K562 (cell line): ENCODE results near the gene SETDB2. TPM values are rescaled to one million over a fixed set of nuclear protein-coding genes. Genes with fewer than 3 reads are reported as not detected.

Experiments
- ATAC-seq: fragments of 200-7000 bp; cut with Tn5 transposase; 3 replicates; pipeline ENCODE4 v1.9.1; 2020; ENCODE audit warnings: moderate library complexity
- BruUV-seq: library from RNA; stranded (reverse); fragments of 400-500 nt; replicated peaks from 2 replicates; lab custom pipeline; 2021; lab: Mats Ljungman, UMichigan
- CTCF ChIA-PET: fragments of 300-600 bp; formaldehyde crosslinking; extraction: SDS; loops from one replicate; lab custom pipeline; 2021; ENCODE audit warnings: low intra/inter-chr PET ratio; lab: Yijun Ruan, JAX
- POLR2A ChIA-PET: fragments of 300-600, 350-650 bp; sonication (Branson Sonifier 250); formaldehyde crosslinking; extraction: SDS; loops from one replicate; lab custom pipeline; 2021; ENCODE audit warnings: antibody characterized with exemption, inconsistent platforms; lab: Yijun Ruan, JAX
- DNase-seq, 4 experiments: peaks; one replicate each; pipeline versions ENCODE4 v3.0.0 to v3.0.0-alpha.2; 2011 to 2018; ENCODE audit warnings: low spot score in 3 of 4, mixed read lengths in 3 of 4; ENCODE audit errors: extremely low read depth in 1 of 4
- FAIRE-seq: peaks from 2 replicates; lab custom pipeline; 2011; peaks lifted over from hg19 to GRCh38; lab: Jason Lieb, UNC
- H2AFZ ChIP-seq: 2 replicates; pipeline ENCODE4 v1.6.0; 2011; ENCODE audit warnings: low read depth, low read length, control low read depth, inconsistent platforms
- H3K27ac ChIP-seq: fragments of 200-600 bp; 3 replicates; pipeline ENCODE4 v1.8.0; 2011; ENCODE audit warnings: low read depth, mild to moderate bottlenecking, control low read depth, inconsistent platforms, low read length, moderate library complexity, mixed read lengths; ENCODE audit errors: extremely low read depth
- H3K27me3 ChIP-seq, 2 experiments: fragments of 300-600 bp in 1 of 2; 2 replicates in 1 of 2; 3 replicates in 1 of 2; pipeline versions ENCODE4 v1.6.0 to v1.8.0; 2011; ENCODE audit warnings: inconsistent platforms in 2 of 2, low read length in 2 of 2, mild to moderate bottlenecking in 1 of 2, mixed read lengths in 1 of 2, moderate library complexity in 1 of 2; ENCODE audit not compliant: control insufficient read depth in 2 of 2, insufficient read depth in 2 of 2
- H3K36me3 ChIP-seq: fragments of 300-600 bp; 3 replicates; pipeline ENCODE4 v1.8.0; 2011; ENCODE audit warnings: mild to moderate bottlenecking, low read length, inconsistent platforms; ENCODE audit not compliant: control insufficient read depth, insufficient read depth
- H3K4me1 ChIP-seq, 2 experiments: fragments of 200-600 bp in 1 of 2; replicated peaks in 1 of 2; 2 replicates in 1 of 2; 3 replicates in 1 of 2; pipeline versions ENCODE4 v1.5.1 to v1.8.0; 2011; ENCODE audit warnings: inconsistent platforms in 2 of 2, low read length in 2 of 2, mild to moderate bottlenecking in 1 of 2, mixed read lengths in 1 of 2, moderate library complexity in 1 of 2; ENCODE audit not compliant: control insufficient read depth in 2 of 2, insufficient read depth in 2 of 2
- H3K4me2 ChIP-seq: 2 replicates; pipeline ENCODE4 v1.6.1; 2011; ENCODE audit warnings: low read length, control low read depth, inconsistent platforms, mixed read lengths; ENCODE audit not compliant: insufficient read depth
- H3K4me3 ChIP-seq: fragments of 200-600 bp; sonication (generic), shearing (Covaris generic); 2 replicates; pipeline ENCODE4 v1.5.1; 2016; ENCODE audit warnings: control low read depth, inconsistent platforms
- H3K79me2 ChIP-seq: fragments of 200-600 bp; 3 replicates; pipeline ENCODE4 v1.8.0; 2011; ENCODE audit warnings: low read length, inconsistent platforms; ENCODE audit not compliant: control insufficient read depth, insufficient read depth
- H3K9ac ChIP-seq, 2 experiments: 2 replicates each; pipeline versions ENCODE4 v1.6.0 to v1.6.1; 2011; ENCODE audit warnings: low read depth in 2 of 2, low read length in 2 of 2, control low read depth in 1 of 2, inconsistent platforms in 1 of 2, mild to moderate bottlenecking in 1 of 2, mixed read lengths in 1 of 2; ENCODE audit not compliant: insufficient read depth in 1 of 2
- H3K9me1 ChIP-seq: one replicate; pipeline ENCODE4 v1.6.0; 2011; ENCODE audit warnings: inconsistent platforms, mild to moderate bottlenecking, low read length, moderate library complexity; ENCODE audit not compliant: control insufficient read depth, insufficient read depth
- H3K9me3 ChIP-seq: replicated peaks from 2 replicates; pipeline ENCODE4 v1.5.1; 2011; ENCODE audit warnings: low read depth, low read length, inconsistent platforms; ENCODE audit not compliant: control insufficient read depth, insufficient read depth
- H4K20me1 ChIP-seq: replicated peaks from 2 replicates; pipeline ENCODE4 v1.6.1; 2011; ENCODE audit warnings: low read length, inconsistent platforms, mixed read lengths; ENCODE audit not compliant: control insufficient read depth, insufficient read depth
- CBX2 ChIP-seq: fragments of 200-600 bp; sonication (generic); IDR thresholded peaks from one replicate; pipeline ENCODE4 v1.6.1; 2012; ENCODE audit warnings: mild to moderate bottlenecking, low read length, inconsistent platforms; ENCODE audit not compliant: insufficient read depth, poor library complexity, severe bottlenecking
- CREM ChIP-seq: IDR thresholded peaks from 2 replicates; pipeline ENCODE4 v1.6.1; 2014; ENCODE audit warnings: antibody characterized with exemption, low read depth
- DACH1 ChIP-seq: fragments of 450-650 bp; IDR thresholded peaks from 2 replicates; pipeline ENCODE4 v1.6.1; 2018; ENCODE audit not compliant: partially characterized antibody
- ELF2 ChIP-seq: fragments of 250-450 bp; sonication (Bioruptor Pico); IDR thresholded peaks from 2 replicates; pipeline ENCODE4 v1.5.0; 2021; ENCODE audit warnings: mild to moderate bottlenecking
- EZH2 ChIP-seq: IDR thresholded peaks from 2 replicates; pipeline ENCODE4 v1.6.1; 2012; ENCODE audit warnings: low read depth, mild to moderate bottlenecking, inconsistent platforms, low read length, borderline replicate concordance
- HDGF ChIP-seq: fragments of 450-650 bp; IDR thresholded peaks from 2 replicates; pipeline ENCODE4 v1.6.1; 2016
- HEY1 ChIP-seq: fragments of 250-450 bp; sonication (Bioruptor Pico); IDR thresholded peaks from 2 replicates; pipeline ENCODE4 v1.5.0; 2020; ENCODE audit warnings: mild to moderate bottlenecking, moderate library complexity, borderline replicate concordance
- MBD1 ChIP-seq: fragments of 250-450 bp; sonication (Bioruptor Pico); IDR thresholded peaks from 2 replicates; pipeline ENCODE4 v1.8.0; 2022; ENCODE audit warnings: inconsistent platforms
- RBM39 ChIP-seq: fragments of 200-400 bp; formaldehyde crosslinking; optimal IDR thresholded peaks from 2 replicates; pipeline ENCODE3; 2018; ENCODE audit warnings: low read depth, low read length
- SMAD3 ChIP-seq: fragments of 450-650 bp; formaldehyde crosslinking; conservative IDR thresholded peaks from 2 replicates; pipeline ENCODE4 v1.4.0; 2020; ENCODE audit warnings: mild to moderate bottlenecking
- SNIP1 ChIP-seq: fragments of 450-650 bp; IDR thresholded peaks from 2 replicates; pipeline ENCODE4 v1.7.1; 2017; ENCODE audit warnings: low read depth, mild to moderate bottlenecking
- ZNF140 ChIP-seq: fragments of 250-450 bp; sonication (Bioruptor Pico); IDR thresholded peaks from 2 replicates; pipeline ENCODE4 v1.8.0; 2021; ENCODE audit warnings: moderate library complexity, mild to moderate bottlenecking, inconsistent platforms
- ZNF280B ChIP-seq: fragments of 250-450 bp; sonication (Bioruptor Pico); IDR thresholded peaks from 2 replicates; pipeline ENCODE4 v1.5.1; 2021; ENCODE audit warnings: mild to moderate bottlenecking
- WGBS: fragments of 100-300 bp; shearing (Covaris generic); methylation state at CpG from one replicate; pipeline ENCODE4 v1.1.6; 2016; ENCODE audit warnings: low coverage, mixed read lengths; ENCODE audit not compliant: insufficient coverage; ENCODE audit errors: missing lambda C conversion rate; 5-methylcytosine and 5-hydroxymethylcytosine counted together
- in situ Hi-C: fragments of 300-500 bp; cut with MboI; formaldehyde crosslinking; loops from 4 replicates; pipeline ENCODE4 v1.15.0; 2018; ENCODE audit warnings: inconsistent platforms, mixed read lengths
- intact Hi-C: fragments of 100-400 bp; cut with micrococcal nuclease; formaldehyde crosslinking; loops from 2 replicates; pipeline ENCODE4 v1.14.2; 2022
- polyA plus RNA-seq, 8 experiments: library from polyadenylated mRNA; depleted of rRNA in 4 of 8; stranded (reverse) in 5 of 8; unstranded in 3 of 8; fragments of >200 nt; fragmentation: Nextera tagmentation in 2 of 8; fragmentation: Illumina TruSeq in 1 of 8; extraction: Ambion mirVana in 2 of 8; extraction: Trizol in 1 of 8; gene quantifications; 2 replicates each; pipeline versions ENCODE4 v1.2.1 to v1.2.3, GENCODE V29; 2011 to 2014; ENCODE audit warnings: inconsistent platforms in 1 of 8, missing spikeins in 1 of 8
- total RNA-seq, 7 experiments: library from RNA; depleted of rRNA in 6 of 7; stranded (reverse); fragments of >200 nt in 6 of 7; fragmentation: Illumina TruSeq in 2 of 7; extraction: Trizol in 2 of 7; gene quantifications; 2 replicates each; pipeline versions ENCODE4 v1.2.1 to v1.2.3, GENCODE V29; 2011 to 2021; ENCODE audit warnings: low replicate concordance in 1 of 7
- TF ChIP-seq, protein P1 (sequence below): fragments of 450-650 bp; IDR thresholded peaks from 2 replicates; pipeline ENCODE4 v1.6.1; 2017; ENCODE audit warnings: antibody characterized with exemption, mild to moderate bottlenecking

SETDB2 gene
- total and polyA plus RNA-seq, 9 of the 15 experiments (the other 6 are each of a cell fraction or from before 2014, with no cell fraction given) = 1.0 to 9.0 (median 6.1) TPM

- TF ChIP-seq ELF2 (CRISPR knock-in tag) (no peak), CBX2 (no peak), HDGF (no peak), ZNF280B (CRISPR knock-in tag) (no peak), SNIP1 (no peak)
- TF ChIP-seq, all 486 proteins: peak for 0
Observed at GRCh38 chr13:49441312-49441711, 2.8 kb upstream of the SETDB2 start (continued).

- Histone ChIP-seq H2AFZ (no peak overlapping the region), H3K4me3 (no peak overlapping the region), H3K36me3 (no peaks in the 10 kb centered on the region), H3K27ac (no peak overlapping the region), H3K4me2 (no peak overlapping the region), H3K9ac (no peak overlapping the region), H3K79me2 (peaks cover 23% of the 10 kb centered on the region), H3K4me1 (peaks cover 0 to 6% of the 10 kb centered on the region in 2 experiments; a peak in 2 of 5 replicates), H4K20me1 (no peaks in the 10 kb centered on the region), H3K27me3 (no peaks in the 10 kb centered on the region), H3K9me3 (no peaks in the 10 kb centered on the region), H3K9me1 (no peaks in the 10 kb centered on the region)
- 54% methylated on average over 2 of the region's 2 CpGs for WGBS
- ChIA-PET POLR2A (no interaction called here), CTCF (no interaction called here)
- intact Hi-C loops = no loop called here
- DNase-seq (no peak), FAIRE-seq (no peak), ATAC-seq (no peak)
- in situ Hi-C loops = no loop called here
- no TSS peak for BruUV-seq
- TF ChIP-seq, protein P1, sequence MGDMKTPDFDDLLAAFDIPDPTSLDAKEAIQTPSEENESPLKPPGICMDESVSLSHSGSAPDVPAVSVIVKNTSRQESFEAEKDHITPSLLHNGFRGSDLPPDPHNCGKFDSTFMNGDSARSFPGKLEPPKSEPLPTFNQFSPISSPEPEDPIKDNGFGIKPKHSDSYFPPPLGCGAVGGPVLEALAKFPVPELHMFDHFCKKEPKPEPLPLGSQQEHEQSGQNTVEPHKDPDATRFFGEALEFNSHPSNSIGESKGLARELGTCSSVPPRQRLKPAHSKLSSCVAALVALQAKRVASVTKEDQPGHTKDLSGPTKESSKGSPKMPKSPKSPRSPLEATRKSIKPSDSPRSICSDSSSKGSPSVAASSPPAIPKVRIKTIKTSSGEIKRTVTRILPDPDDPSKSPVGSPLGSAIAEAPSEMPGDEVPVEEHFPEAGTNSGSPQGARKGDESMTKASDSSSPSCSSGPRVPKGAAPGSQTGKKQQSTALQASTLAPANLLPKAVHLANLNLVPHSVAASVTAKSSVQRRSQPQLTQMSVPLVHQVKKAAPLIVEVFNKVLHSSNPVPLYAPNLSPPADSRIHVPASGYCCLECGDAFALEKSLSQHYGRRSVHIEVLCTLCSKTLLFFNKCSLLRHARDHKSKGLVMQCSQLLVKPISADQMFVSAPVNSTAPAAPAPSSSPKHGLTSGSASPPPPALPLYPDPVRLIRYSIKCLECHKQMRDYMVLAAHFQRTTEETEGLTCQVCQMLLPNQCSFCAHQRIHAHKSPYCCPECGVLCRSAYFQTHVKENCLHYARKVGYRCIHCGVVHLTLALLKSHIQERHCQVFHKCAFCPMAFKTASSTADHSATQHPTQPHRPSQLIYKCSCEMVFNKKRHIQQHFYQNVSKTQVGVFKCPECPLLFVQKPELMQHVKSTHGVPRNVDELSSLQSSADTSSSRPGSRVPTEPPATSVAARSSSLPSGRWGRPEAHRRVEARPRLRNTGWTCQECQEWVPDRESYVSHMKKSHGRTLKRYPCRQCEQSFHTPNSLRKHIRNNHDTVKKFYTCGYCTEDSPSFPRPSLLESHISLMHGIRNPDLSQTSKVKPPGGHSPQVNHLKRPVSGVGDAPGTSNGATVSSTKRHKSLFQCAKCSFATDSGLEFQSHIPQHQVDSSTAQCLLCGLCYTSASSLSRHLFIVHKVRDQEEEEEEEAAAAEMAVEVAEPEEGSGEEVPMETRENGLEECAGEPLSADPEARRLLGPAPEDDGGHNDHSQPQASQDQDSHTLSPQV = no peak
- TF ChIP-seq MBD1 (CRISPR knock-in tag) (no peak), SMAD3 (no peak), CREM (no peak), DACH1 (no peak), HEY1 (CRISPR knock-in tag) (no peak), RBM39 (no peak), EZH2 (no peak), ZNF140 (no peak)
Observed at GRCh38 chr13:49441846-49442245, 2.2 kb upstream of the SETDB2 start.
